ENCODE measurements around the gene USP17L10. TPM values are rescaled to one million over a fixed set of nuclear protein-coding genes. Genes with fewer than 3 reads are reported as not detected.

The USP17L10 gene
- total and polyA plus RNA-seq, 2 experiments from 2014 or later = not detected

Other genes with a start within 250 kb of the USP17L10 start
- gene FAM90A26, start 40.2 kb upstream of the USP17L10 start, total RNA-seq = not detected in 2 replicates
- gene FAM90A26, start 40.2 kb upstream of the USP17L10 start, polyA plus RNA-seq = not detected in 2 replicates
- gene USP17L11, start 4.7 kb downstream of the USP17L10 start, total RNA-seq = not detected in 2 replicates
- gene USP17L11, start 4.7 kb downstream of the USP17L10 start, polyA plus RNA-seq = not detected in 2 replicates
- gene USP17L12, start 9.5 kb downstream of the USP17L10 start, total RNA-seq = not detected in 2 replicates
- not detected in 2 replicates for gene USP17L12, start 9.5 kb downstream of the USP17L10 start, polyA plus RNA-seq
- not detected in 2 replicates for gene USP17L13, start 14.2 kb downstream of the USP17L10 start, total RNA-seq
- gene USP17L13, start 14.2 kb downstream of the USP17L10 start, polyA plus RNA-seq = not detected in 2 replicates
- not detected in 2 replicates for gene USP17L15, start 23.7 kb downstream of the USP17L10 start, total RNA-seq
- not detected in 2 replicates for gene USP17L15, start 23.7 kb downstream of the USP17L10 start, polyA plus RNA-seq
- not detected in 2 replicates for gene USP17L17, start 33.2 kb downstream of the USP17L10 start, total RNA-seq
- not detected in 2 replicates for gene USP17L17, start 33.2 kb downstream of the USP17L10 start, polyA plus RNA-seq
- not detected in 2 replicates for gene USP17L18, start 38.0 kb downstream of the USP17L10 start, total RNA-seq
- gene USP17L18, start 38.0 kb downstream of the USP17L10 start, polyA plus RNA-seq = not detected in 2 replicates
- gene USP17L19, start 42.7 kb downstream of the USP17L10 start, total RNA-seq = not detected in 2 replicates
- gene USP17L19, start 42.7 kb downstream of the USP17L10 start, polyA plus RNA-seq = not detected in 2 replicates
- gene USP17L20, start 47.5 kb downstream of the USP17L10 start, total RNA-seq = not detected in 2 replicates
- gene USP17L20, start 47.5 kb downstream of the USP17L10 start, polyA plus RNA-seq = not detected in 2 replicates
- gene USP17L21, start 52.2 kb downstream of the USP17L10 start, total RNA-seq = not detected in 2 replicates
- not detected in 2 replicates for gene USP17L21, start 52.2 kb downstream of the USP17L10 start, polyA plus RNA-seq
- not detected in 2 replicates for gene USP17L22, start 57.0 kb downstream of the USP17L10 start, total RNA-seq
- gene USP17L22, start 57.0 kb downstream of the USP17L10 start, polyA plus RNA-seq = not detected in 2 replicates
- gene USP17L24, start 114.5 kb downstream of the USP17L10 start, total RNA-seq = not detected in 2 replicates
- gene USP17L24, start 114.5 kb downstream of the USP17L10 start, polyA plus RNA-seq = not detected in 2 replicates
- not detected in 2 replicates for gene USP17L25, start 119.3 kb downstream of the USP17L10 start, total RNA-seq
- gene USP17L25, start 119.3 kb downstream of the USP17L10 start, polyA plus RNA-seq = not detected in 2 replicates
- gene USP17L26, start 124.0 kb downstream of the USP17L10 start, total RNA-seq = not detected in 2 replicates
- gene USP17L26, start 124.0 kb downstream of the USP17L10 start, polyA plus RNA-seq = not detected in 2 replicates
- not detected in 2 replicates for gene USP17L5, start 128.7 kb downstream of the USP17L10 start, total RNA-seq
- gene USP17L5, start 128.7 kb downstream of the USP17L10 start, polyA plus RNA-seq = not detected in 2 replicates
- gene USP17L27, start 133.5 kb downstream of the USP17L10 start, total RNA-seq = not detected in 2 replicates
- not detected in 2 replicates for gene USP17L27, start 133.5 kb downstream of the USP17L10 start, polyA plus RNA-seq
- gene USP17L28, start 138.2 kb downstream of the USP17L10 start, total RNA-seq = not detected in 2 replicates
- not detected in 2 replicates for gene USP17L28, start 138.2 kb downstream of the USP17L10 start, polyA plus RNA-seq
- gene USP17L29, start 143.0 kb downstream of the USP17L10 start, total RNA-seq = not detected in 2 replicates
- not detected in 2 replicates for gene USP17L29, start 143.0 kb downstream of the USP17L10 start, polyA plus RNA-seq
- not detected in 2 replicates for gene USP17L30, start 152.5 kb downstream of the USP17L10 start, total RNA-seq
- gene USP17L30, start 152.5 kb downstream of the USP17L10 start, polyA plus RNA-seq = not detected in 2 replicates
- gene DEFB131A, start 233.8 kb downstream of the USP17L10 start, total RNA-seq = not detected in 2 replicates
- not detected in 2 replicates for gene DEFB131A, start 233.8 kb downstream of the USP17L10 start, polyA plus RNA-seq